OCI-LY3 (cell line): ENCODE results near the gene ZNF324B.
A peak's percentile ranks its signal among the peaks of the same experiment; 100 is the strongest.

Experiments used
- H2AFZ ChIP-seq: fragments of 200-600, 300-600 bp; shearing (Covaris generic); 2 replicates; pipeline ENCODE4 v1.6.0; 2014; ENCODE audit warnings: antibody characterized with exemption, low read depth, low read length
- H3K27ac ChIP-seq: fragments of 200-600, 300-600 bp; sonication (generic); 2 replicates; pipeline ENCODE4 v1.5.1; 2014; ENCODE audit warnings: mild to moderate bottlenecking, low read length, moderate library complexity, mixed read lengths
- H3K27me3 ChIP-seq: fragments of 200-600, 300-600 bp; sonication (generic); 2 replicates; pipeline ENCODE4 v1.6.1; 2014; ENCODE audit warnings: low read depth, low read length, mixed read lengths
- H3K36me3 ChIP-seq: fragments of 200-600, 300-600 bp; sonication (generic); replicated peaks from 2 replicates; pipeline ENCODE3; 2014; ENCODE audit warnings: low read depth, low read length, mixed read lengths
- H3K4me1 ChIP-seq: fragments of 300-600, 200-600 bp; sonication (generic); 2 replicates; pipeline ENCODE4 v1.6.1; 2014; ENCODE audit warnings: low read length, mixed read lengths
- H3K4me2 ChIP-seq: fragments of 200-600, 300-600 bp; sonication (generic); 2 replicates; pipeline ENCODE4 v1.6.1; 2014; ENCODE audit warnings: low read length, mixed read lengths
- H3K4me3 ChIP-seq: fragments of 300-600, 200-600 bp; sonication (generic); 2 replicates; pipeline ENCODE4 v1.5.1; 2014; ENCODE audit warnings: antibody characterized with exemption, mild to moderate bottlenecking, low read length, moderate library complexity
- H3K79me2 ChIP-seq: fragments of 300-600, 200-600 bp; shearing (Covaris generic); 2 replicates; pipeline ENCODE4 v1.6.1; 2014; ENCODE audit warnings: mild to moderate bottlenecking, low read length, mixed read lengths
- H3K9ac ChIP-seq: fragments of 300-600, 200-600 bp; shearing (Covaris generic); 2 replicates; pipeline ENCODE4 v1.6.0; 2014; ENCODE audit warnings: mild to moderate bottlenecking, low read length, moderate library complexity
- H3K9me3 ChIP-seq: fragments of 200-600, 300-600 bp; shearing (Covaris generic); 2 replicates; pipeline ENCODE4 v1.6.1; 2014; ENCODE audit warnings: low read length, mixed read lengths; ENCODE audit not compliant: insufficient read depth
- H4K20me1 ChIP-seq: fragments of 200-600, 300-600 bp; sonication (generic); 2 replicates; pipeline ENCODE4 v1.6.1; 2016; ENCODE audit warnings: low read length, mixed read lengths; ENCODE audit not compliant: insufficient read depth
- EZH2phosphoT487 ChIP-seq: fragments of 200-600 bp; shearing (Covaris generic); IDR thresholded peaks from 2 replicates; pipeline ENCODE4 v1.6.1; 2018; ENCODE audit warnings: antibody characterized with exemption, mixed run types, low read depth
- TF ChIP-seq, protein P1 (sequence below): fragments of 200-600, 300-600 bp; sonication (generic); IDR thresholded peaks from 2 replicates; pipeline ENCODE4 v1.5.1; 2014; ENCODE audit warnings: antibody characterized with exemption, low read length, low read depth

Gene ZNF324B

DNA sequence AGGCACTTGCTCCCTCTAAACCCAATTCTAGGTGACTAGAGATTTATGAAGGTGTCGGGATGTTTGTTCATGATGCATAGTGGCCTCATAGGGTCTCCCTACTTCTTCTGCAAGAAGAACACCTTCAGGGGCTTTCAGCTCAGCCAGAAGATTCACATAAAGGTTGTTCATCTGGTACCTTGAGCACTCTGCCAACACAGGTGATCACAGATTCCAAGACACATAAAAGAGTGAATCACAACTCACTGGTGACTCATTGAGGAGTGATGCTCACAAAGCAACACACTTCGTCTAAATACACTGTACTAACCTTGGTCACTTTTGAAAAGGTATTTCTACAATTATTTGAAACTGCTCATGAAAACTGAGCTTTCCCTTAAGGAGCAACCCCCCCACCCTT lies 8.6 kb downstream of the ZNF324B start:
- H3K79me2 ChIP-seq = no peaks in the 10 kb centered on the region
- no peak overlapping the region for H3K27ac ChIP-seq
- H4K20me1 ChIP-seq = no peaks in the 10 kb centered on the region
- no peak overlapping the region for H3K9ac ChIP-seq
- no peaks in the 10 kb centered on the region for H3K27me3 ChIP-seq
- no peak overlapping the region for H2AFZ ChIP-seq
- H3K4me1 ChIP-seq = peaks cover 8% of the 10 kb centered on the region
- no peak overlapping the region for H3K4me3 ChIP-seq
- peaks cover 12% of the 10 kb centered on the region for H3K36me3 ChIP-seq
- TF ChIP-seq, protein P1, sequence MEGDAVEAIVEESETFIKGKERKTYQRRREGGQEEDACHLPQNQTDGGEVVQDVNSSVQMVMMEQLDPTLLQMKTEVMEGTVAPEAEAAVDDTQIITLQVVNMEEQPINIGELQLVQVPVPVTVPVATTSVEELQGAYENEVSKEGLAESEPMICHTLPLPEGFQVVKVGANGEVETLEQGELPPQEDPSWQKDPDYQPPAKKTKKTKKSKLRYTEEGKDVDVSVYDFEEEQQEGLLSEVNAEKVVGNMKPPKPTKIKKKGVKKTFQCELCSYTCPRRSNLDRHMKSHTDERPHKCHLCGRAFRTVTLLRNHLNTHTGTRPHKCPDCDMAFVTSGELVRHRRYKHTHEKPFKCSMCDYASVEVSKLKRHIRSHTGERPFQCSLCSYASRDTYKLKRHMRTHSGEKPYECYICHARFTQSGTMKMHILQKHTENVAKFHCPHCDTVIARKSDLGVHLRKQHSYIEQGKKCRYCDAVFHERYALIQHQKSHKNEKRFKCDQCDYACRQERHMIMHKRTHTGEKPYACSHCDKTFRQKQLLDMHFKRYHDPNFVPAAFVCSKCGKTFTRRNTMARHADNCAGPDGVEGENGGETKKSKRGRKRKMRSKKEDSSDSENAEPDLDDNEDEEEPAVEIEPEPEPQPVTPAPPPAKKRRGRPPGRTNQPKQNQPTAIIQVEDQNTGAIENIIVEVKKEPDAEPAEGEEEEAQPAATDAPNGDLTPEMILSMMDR = no peak
- no peak for TF ChIP-seq EZH2phosphoT487
- no peaks in the 10 kb centered on the region for H3K9me3 ChIP-seq
- H3K4me2 ChIP-seq = no peak overlapping the region

DNA sequence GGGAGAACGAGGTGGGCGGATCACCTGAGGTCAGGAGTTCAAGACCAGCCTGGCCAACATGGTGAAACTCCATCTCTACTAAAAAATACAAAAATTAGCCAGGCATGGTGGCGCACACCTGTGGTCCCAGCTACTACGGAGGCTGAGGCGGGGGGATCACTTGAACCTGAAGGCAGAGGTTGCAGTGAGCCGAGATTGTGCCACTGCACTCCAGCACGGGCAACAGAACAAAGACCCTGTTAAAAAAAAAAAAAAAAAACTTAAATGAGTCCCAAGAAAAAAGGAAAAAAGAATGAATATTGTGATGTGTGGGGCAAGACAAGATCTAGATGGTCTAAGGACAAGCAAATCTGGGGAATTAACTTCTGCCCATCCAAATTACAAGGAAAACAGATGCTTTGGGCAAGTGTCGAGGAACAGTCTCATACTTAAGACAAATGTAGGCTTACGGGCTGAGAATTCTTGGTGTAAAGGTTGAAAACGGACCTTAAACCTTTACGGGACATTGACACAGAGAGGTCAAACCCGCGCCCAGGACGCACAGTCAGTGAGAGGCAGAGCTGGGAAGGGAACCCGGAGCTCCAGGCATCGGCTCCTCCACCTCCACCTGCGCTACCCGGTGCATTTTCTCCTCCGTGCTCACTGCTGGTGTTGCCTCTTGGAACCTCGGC lies 14.8 kb downstream of the ZNF324B start:
- no peaks in the 10 kb centered on the region for H3K9me3 ChIP-seq
- TF ChIP-seq, protein P1 = no peak
- no peak for TF ChIP-seq EZH2phosphoT487
- H3K27me3 ChIP-seq = peaks cover 2% of the 10 kb centered on the region; the same call in 1 of the 2 replicates
- H3K4me3 ChIP-seq = peak overlapping the region; percentile 81
- peaks cover 11% of the 10 kb centered on the region; the same call in 1 of the 2 replicates for H4K20me1 ChIP-seq
- H3K79me2 ChIP-seq = peaks cover 9% of the 10 kb centered on the region
- H3K27ac ChIP-seq = no peak overlapping the region
- peak overlapping the region; percentile 52 for H3K9ac ChIP-seq
- H2AFZ ChIP-seq = peak overlapping the region; percentile 94
- H3K4me2 ChIP-seq = peak overlapping the region; percentile 83
- peaks cover 19% of the 10 kb centered on the region for H3K4me1 ChIP-seq
- no peaks in the 10 kb centered on the region for H3K36me3 ChIP-seq

DNA sequence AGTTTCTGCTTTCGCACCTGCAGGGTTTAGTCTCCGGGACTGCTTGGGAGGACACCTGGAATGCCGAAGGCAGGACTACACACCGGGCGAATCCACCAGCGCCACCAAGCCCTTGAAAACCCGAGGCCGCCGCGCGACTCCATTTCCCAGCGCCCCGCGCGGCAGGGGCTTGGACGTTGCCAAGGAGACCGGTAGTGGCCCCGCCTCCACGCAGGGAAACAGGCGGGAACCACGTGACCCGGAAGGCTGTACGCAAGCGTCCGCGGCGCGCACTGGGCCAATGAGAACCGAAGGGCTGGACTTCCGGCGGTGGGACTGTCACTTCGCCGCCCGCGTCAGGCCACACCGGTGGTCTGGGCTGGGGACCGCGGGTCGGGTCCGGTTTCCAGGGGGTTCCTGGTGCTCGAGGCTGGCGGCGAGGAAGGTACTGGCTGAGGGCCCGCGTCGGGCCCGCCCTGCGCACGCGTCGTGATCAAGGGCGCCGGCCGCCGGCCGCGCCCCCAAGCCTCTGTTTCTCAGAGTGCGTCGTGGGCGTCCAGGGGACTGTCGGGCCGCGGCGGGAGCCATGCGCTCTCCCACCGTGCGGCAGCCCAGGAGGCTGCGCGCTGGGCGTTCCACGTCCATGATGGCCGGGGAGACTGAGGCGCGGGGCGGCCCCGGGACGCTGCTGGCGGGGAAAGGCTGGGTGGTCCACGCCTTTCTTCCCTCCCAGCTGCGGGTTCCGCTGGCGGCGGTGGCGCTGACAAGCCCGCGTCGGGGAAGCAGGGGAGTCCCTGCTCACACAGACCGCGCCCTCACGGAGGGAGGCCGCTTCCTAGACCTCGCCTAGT lies 15.6 kb downstream of the ZNF324B start, which contains the start of gene ZNF324:
TSS of gene ZNF324 (plus strand) at position 321 of the 830 bp plus-strand sequence. CDS start 2,106 bp downstream, outside the sequence.
- H3K4me1 ChIP-seq = peaks cover 19% of the 10 kb centered on the region
- H3K4me3 ChIP-seq = peak within 1 kb of the TSS; percentile 81
- peaks cover 11% of the 10 kb centered on the region; the same call in 1 of the 2 replicates for H4K20me1 ChIP-seq
- peaks cover 2% of the 10 kb centered on the region; the same call in 1 of the 2 replicates for H3K27me3 ChIP-seq
- peak within 1 kb of the TSS; percentile 62 for H3K9ac ChIP-seq
- TF ChIP-seq EZH2phosphoT487 = no peak
- TF ChIP-seq, protein P1 = peak; percentile 29; the same call in 1 of the 2 replicates
- peaks cover 9% of the 10 kb centered on the region for H3K79me2 ChIP-seq
- no peaks in the 10 kb centered on the region for H3K9me3 ChIP-seq
- peak within 1 kb of the TSS; percentile 83 for H3K4me2 ChIP-seq
- H3K36me3 ChIP-seq = peaks cover under 1% of the 10 kb centered on the region
- peak within 1 kb of the TSS; percentile 94 for H2AFZ ChIP-seq
- no peak within 1 kb of the TSS for H3K27ac ChIP-seq
